Mononuclear cell (primary cell): ENCODE results near the gene GUK1. TPM values are rescaled to one million over a fixed set of nuclear protein-coding genes. Genes with fewer than 3 reads are reported as not detected.

Source experiments
- total RNA-seq: library from RNA; depleted of rRNA; stranded (reverse); fragments of >200 nt; gene quantifications from one replicate; pipeline ENCODE4 v1.2.3, GENCODE V29; 2012

The GUK1 gene
- total RNA-seq, 1 donor = 190 TPM

Other genes starting within 250 kb of the GUK1 start
- under 0.01 TPM for gene WNT9A, start 192.3 kb upstream of the GUK1 start, total RNA-seq
- not detected for gene WNT3A, start 133.3 kb upstream of the GUK1 start, total RNA-seq
- gene ARF1, start 57.6 kb upstream of the GUK1 start, total RNA-seq = 218 TPM
- 6.1 TPM for gene C1orf35, start 37.0 kb upstream of the GUK1 start, total RNA-seq
- 44.4 TPM for gene MRPL55, start 31.0 kb upstream of the GUK1 start, total RNA-seq
- 0.84 TPM for gene GJC2, start 9.7 kb downstream of the GUK1 start, total RNA-seq
- gene IBA57, start 25.5 kb downstream of the GUK1 start, total RNA-seq = 4.7 TPM
- gene OBSCN, start 67.8 kb downstream of the GUK1 start, total RNA-seq = 26.3 TPM